ENCODE results near the gene KCNQ1. TPM values are rescaled to one million over a fixed set of nuclear protein-coding genes. Genes with fewer than 3 reads are reported as not detected.

KCNQ1 gene
- total RNA-seq, 2 donors from 2014 or later = 4.4 to 25.3 TPM

GRCh38 chr11:2498750-2499149 is 53.9 kb downstream of the KCNQ1 start:
- TF ChIP-seq CTCF (IDR thresholded peaks at IDR 0.05) = no peak
- no peaks in the 10 kb centered on the region for H3K27me3 ChIP-seq (replicated peaks; ENCODE audit: insufficient read depth)
- H3K27ac ChIP-seq = no peak overlapping the region
- no peaks in the 10 kb centered on the region for H3K4me1 ChIP-seq (ENCODE audit: control insufficient read depth in 1 of 2, low read depth in 2 of 2)
- H3K36me3 ChIP-seq = no peaks in the 10 kb centered on the region
- DNase-seq (ENCODE audit: low spot score) (no peak), ATAC-seq (ENCODE audit: insufficient number of reproducible peaks, low FRiP score, low read depth) (no peak)
- H3K9me3 ChIP-seq = peaks cover 13% of the 10 kb centered on the region
- no peak overlapping the region for H3K4me3 ChIP-seq

GRCh38 chr11:2507212-2507901 is 62.5 kb downstream of the KCNQ1 start:
- no peaks in the 10 kb centered on the region for H3K4me1 ChIP-seq (ENCODE audit: control insufficient read depth in 1 of 2, low read depth in 2 of 2)
- DNase-seq (ENCODE audit: low spot score) = no peak
- H3K27ac ChIP-seq = no peak overlapping the region

GRCh38 chr11:2507945-2508749 is 63.3 kb downstream of the KCNQ1 start:
- no peaks in the 10 kb centered on the region for H3K9me3 ChIP-seq
- no peaks in the 10 kb centered on the region for H3K36me3 ChIP-seq
- no peak overlapping the region for H3K27ac ChIP-seq
- TF ChIP-seq CTCF (IDR thresholded peaks at IDR 0.05) = no peak
- no peaks in the 10 kb centered on the region for H3K27me3 ChIP-seq (replicated peaks; ENCODE audit: insufficient read depth)
- no peak for ATAC-seq (ENCODE audit: insufficient number of reproducible peaks, low FRiP score, low read depth)
- no peak for DNase-seq (ENCODE audit: low spot score)
- H3K4me3 ChIP-seq = no peak overlapping the region
- H3K4me1 ChIP-seq (ENCODE audit: control insufficient read depth in 1 of 2, low read depth in 2 of 2) = no peaks in the 10 kb centered on the region

More at GRCh38 chr11:2507212-2507901, 62.5 kb downstream of the KCNQ1 start:
- no peaks in the 10 kb centered on the region for H3K36me3 ChIP-seq
- H3K4me3 ChIP-seq = no peak overlapping the region
- H3K9me3 ChIP-seq = no peaks in the 10 kb centered on the region
- ATAC-seq (ENCODE audit: insufficient number of reproducible peaks, low FRiP score, low read depth) = no peak
- no peaks in the 10 kb centered on the region for H3K27me3 ChIP-seq (replicated peaks; ENCODE audit: insufficient read depth)
- TF ChIP-seq CTCF (IDR thresholded peaks at IDR 0.05) = no peak

GRCh38 chr11:2508793-2509192 is 64.0 kb downstream of the KCNQ1 start:
- no peak for DNase-seq (ENCODE audit: low spot score)
- Histone ChIP-seq H3K27me3 (replicated peaks; ENCODE audit: insufficient read depth) (no peaks in the 10 kb centered on the region), H3K9me3 (no peaks in the 10 kb centered on the region), H3K4me3 (no peak overlapping the region), H3K27ac (no peak overlapping the region), H3K4me1 (ENCODE audit: control insufficient read depth in 1 of 2, low read depth in 2 of 2) (no peaks in the 10 kb centered on the region), H3K36me3 (no peaks in the 10 kb centered on the region)
- TF ChIP-seq CTCF (IDR thresholded peaks at IDR 0.05) = no peak
- ATAC-seq (ENCODE audit: insufficient number of reproducible peaks, low FRiP score, low read depth) = no peak

GRCh38 chr11:2509481-2510001 is 64.7 kb downstream of the KCNQ1 start:
- H3K27me3 ChIP-seq (replicated peaks; ENCODE audit: insufficient read depth) = no peaks in the 10 kb centered on the region
- ATAC-seq (ENCODE audit: insufficient number of reproducible peaks, low FRiP score, low read depth) (no peak), DNase-seq (ENCODE audit: low spot score) (no peak)
- no peaks in the 10 kb centered on the region for H3K36me3 ChIP-seq
- no peak for TF ChIP-seq CTCF (IDR thresholded peaks at IDR 0.05)
- H3K27ac ChIP-seq = no peak overlapping the region
- H3K4me3 ChIP-seq = no peak overlapping the region
- H3K4me1 ChIP-seq (ENCODE audit: control insufficient read depth in 1 of 2, low read depth in 2 of 2) = no peaks in the 10 kb centered on the region
- no peaks in the 10 kb centered on the region for H3K9me3 ChIP-seq
